ENCODE measurements around the gene CFAP74. TPM values are rescaled to one million over a fixed set of nuclear protein-coding genes. Genes with fewer than 3 reads are reported as not detected.
"Not testable (repeated sequence)": the region's sequence is repeated elsewhere in the genome, so short reads cannot be mapped to it uniquely, and the experiment has no call there.

Gene CFAP74
- total RNA-seq, 1 experiment from 2014 or later = not detected

DNA sequence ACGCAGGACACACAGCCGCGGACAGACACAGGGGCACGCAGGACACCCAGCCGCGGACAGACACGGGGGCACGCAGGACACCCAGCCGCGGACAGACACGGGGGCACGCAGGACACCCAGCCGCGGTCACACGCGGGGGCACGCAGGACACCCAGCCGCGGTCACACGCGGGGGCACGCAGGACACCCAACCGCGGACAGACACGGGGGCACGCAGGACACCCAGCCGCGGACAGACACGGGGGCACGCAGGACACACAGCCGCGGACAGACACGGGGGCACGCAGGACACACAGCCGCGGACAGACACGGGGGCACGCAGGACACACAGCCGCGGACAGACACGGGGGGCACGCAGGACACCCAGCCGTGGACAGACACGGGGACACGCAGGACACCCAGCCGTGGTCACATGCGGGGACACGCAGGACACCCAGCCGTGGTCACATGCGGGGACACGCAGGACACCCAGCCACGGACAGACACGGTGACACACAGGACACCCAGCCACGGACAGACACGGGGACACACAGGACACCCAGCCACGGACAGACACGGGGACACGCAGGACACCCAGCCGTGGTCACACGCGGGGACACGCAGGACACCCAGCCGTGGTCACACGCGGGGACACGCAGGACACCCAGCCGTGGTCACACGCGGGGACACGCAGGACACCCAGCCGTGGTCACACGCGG lies 21.8 kb downstream of the CFAP74 start:
- H3K36me3 ChIP-seq = not testable (repeated sequence)

DNA sequence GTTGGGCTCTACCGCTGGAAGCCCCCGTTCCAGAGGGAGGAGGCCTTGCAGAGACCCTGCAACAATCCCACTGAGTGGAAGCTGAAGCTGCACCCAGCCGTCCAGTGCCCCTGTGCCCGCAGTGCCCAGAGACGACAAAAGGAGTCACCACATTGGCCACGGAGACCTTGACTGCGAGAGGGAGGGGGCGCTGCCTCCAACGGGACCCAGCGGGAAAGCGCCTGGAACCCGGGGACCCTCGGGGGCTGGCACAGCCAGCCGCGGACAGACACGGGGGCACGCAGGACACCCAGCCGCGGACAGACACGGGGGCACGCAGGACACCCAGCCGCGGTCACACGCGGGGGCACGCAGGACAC lies 22.5 kb downstream of the CFAP74 start:
- H3K36me3 ChIP-seq = no peaks in the 10 kb centered on the region
- DNase-seq (ENCODE audit: low read depth in 1 of 2, low spot score in 2 of 2) = no peak
- H3K9me3 ChIP-seq (replicated peaks) = 0 out of 2 replicates have a peak, but pooled peaks cover 6% of the 10 kb centered on the region
- no peak overlapping the region for H3K4me3 ChIP-seq
- H3K27ac ChIP-seq = no peak overlapping the region
- H3K27me3 ChIP-seq (replicated peaks) = peaks cover 5% of the 10 kb centered on the region; the same call in 1 of the 2 replicates
- H3K4me1 ChIP-seq (replicated peaks) = no peaks in the 10 kb centered on the region

More for the DNA sequence above, 21.8 kb downstream of the CFAP74 start:
- not testable (repeated sequence) for DNase-seq (ENCODE audit: low read depth in 1 of 2, low spot score in 2 of 2); H3K4me1 ChIP-seq (replicated peaks); H3K9me3 ChIP-seq (replicated peaks); H3K27me3 ChIP-seq (replicated peaks); H3K27ac ChIP-seq; H3K4me3 ChIP-seq

DNA sequence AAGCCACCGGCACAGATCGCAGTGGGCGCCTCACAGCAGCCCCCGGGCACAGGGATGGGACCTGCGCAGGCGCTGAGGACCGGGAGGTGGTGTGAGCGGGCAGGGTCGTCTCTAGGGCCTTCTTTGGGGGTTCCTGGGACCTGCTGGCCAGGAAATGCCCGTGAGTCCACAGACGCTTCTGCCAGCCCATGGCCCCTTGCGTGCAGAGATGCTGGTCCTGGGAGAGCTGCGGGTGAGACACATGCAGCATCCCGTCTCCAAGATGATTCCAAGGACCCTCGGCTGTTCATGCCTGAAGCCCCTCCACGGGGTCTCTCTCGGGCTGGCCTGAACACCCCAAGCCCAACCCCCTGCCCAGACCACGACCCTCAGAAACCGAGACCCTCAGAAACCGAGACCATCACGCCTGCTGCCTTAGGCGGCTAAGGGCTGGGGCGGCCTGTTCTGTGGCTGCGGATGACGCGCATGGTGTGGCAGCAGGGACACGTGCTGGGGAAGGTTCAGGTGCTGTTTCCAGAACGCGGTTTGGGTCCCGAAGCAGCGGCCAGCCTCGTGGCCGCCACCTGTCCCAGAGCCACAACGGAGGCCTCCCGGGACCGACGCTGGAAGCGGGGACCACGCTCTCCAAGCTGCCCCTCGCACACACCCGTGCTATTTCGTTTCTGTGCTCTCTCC lies 23.0 kb downstream of the CFAP74 start:
- no peak overlapping the region for H3K27ac ChIP-seq
- no peak for DNase-seq (ENCODE audit: low read depth in 1 of 2, low spot score in 2 of 2)
- peaks cover 6% of the 10 kb centered on the region; the same call in 1 of the 2 replicates for H3K27me3 ChIP-seq (replicated peaks)
- no peak overlapping the region for H3K4me3 ChIP-seq
- H3K36me3 ChIP-seq = no peaks in the 10 kb centered on the region
- H3K4me1 ChIP-seq (replicated peaks) = no peaks in the 10 kb centered on the region
- H3K9me3 ChIP-seq (replicated peaks) = 0 out of 2 replicates have a peak, but pooled peaks cover 6% of the 10 kb centered on the region

DNA sequence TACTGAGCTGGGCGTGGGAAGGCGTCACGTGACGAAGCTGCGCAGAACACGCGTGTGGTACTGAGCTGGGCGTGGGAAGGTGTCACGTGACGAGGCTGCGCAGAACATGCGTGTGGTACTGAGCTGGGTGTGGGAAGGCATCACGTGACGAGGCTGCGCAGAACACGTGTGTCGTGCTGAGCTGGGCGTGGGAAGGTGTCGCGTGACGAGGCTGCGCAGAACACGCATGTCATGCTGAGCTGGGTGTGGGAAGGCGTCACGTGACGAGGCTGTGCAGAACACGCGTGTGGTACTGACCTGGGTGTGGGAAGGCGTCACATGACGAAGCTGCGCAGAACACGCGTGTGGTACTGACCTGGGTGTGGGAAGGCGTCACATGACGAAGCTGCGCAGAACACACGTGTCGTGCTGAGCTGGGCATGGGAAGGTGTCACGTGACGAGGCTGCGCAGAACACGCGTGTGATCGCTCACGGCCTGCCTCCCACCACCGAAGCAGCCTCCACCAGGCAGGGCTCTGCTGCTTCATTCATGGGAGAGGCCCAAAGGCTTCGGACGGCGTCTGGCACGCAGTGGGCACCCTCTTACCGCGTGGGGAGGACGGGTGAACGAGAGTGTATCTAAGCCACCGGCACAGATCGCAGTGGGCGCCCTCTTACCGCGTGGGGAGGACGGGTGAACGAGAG lies 24.0 kb downstream of the CFAP74 start:
- 0 out of 2 replicates have a peak, but pooled peaks cover 6% of the 10 kb centered on the region for H3K9me3 ChIP-seq (replicated peaks)
- H3K4me3 ChIP-seq = no peak overlapping the region
- H3K27ac ChIP-seq = no peak overlapping the region
- peaks cover 7% of the 10 kb centered on the region; the same call in 1 of the 2 replicates for H3K27me3 ChIP-seq (replicated peaks)
- DNase-seq (ENCODE audit: low read depth in 1 of 2, low spot score in 2 of 2) = no peak
- H3K36me3 ChIP-seq = no peaks in the 10 kb centered on the region
- H3K4me1 ChIP-seq (replicated peaks) = no peaks in the 10 kb centered on the region

DNA sequence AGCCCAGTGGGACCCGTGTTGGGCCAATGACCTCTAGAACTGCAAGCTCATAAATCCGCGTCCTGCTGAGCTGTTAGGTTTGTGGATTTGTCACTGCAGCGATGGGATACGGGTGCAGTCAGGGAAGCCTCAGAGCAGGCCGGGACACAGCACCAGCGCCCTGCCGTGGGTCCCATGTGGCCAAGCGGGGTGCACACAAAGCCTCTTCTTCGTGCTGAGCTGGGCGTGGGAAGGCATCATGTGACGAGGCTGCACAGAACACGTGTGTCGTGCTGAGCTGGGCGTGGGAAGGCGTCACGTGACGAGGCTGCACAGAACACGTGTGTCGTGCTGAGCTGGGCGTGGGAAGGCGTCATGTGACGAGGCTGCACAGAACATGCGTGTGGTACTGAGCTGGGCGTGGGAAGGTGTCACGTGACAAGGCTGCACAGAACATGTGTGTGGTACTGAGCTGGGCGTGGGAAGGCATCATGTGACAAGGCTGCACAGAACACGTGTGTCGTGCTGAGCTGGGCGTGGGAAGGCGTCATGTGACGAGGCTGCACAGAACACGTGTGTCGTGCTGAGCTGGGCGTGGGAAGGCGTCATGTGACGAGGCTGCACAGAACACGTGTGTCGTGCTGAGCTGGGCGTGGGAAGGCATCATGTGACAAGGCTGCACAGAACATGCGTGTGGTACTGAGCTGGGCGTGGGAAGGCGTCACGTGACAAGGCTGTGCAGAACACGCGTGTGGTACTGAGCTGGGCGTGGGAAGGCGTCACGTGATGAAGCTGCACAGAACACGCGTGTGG lies 24.7 kb downstream of the CFAP74 start:
- DNase-seq (ENCODE audit: low read depth in 1 of 2, low spot score in 2 of 2); H3K36me3 ChIP-seq: not testable (repeated sequence)

DNA sequence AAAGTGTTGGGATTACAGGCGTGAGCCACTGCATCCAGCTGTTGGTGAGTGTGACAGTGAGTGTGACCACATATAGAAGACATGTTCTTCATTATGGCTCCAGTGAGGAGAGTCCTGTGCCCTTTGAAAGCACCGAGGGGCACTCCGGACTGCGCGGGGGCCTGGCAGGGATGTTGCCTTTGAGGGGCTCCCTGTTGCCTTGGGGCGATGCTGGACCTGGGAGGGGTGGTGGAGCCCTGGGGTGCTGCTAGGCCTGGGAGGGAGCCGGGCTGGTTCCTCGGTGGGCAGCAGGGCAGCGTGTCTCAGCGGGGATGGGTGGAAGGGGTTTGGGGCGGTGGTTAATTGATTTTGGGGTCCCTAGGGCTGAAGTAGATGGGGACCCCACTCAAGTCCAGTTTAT lies 25.5 kb downstream of the CFAP74 start:
- Histone ChIP-seq H3K27me3 (replicated peaks) (peaks cover 7% of the 10 kb centered on the region; the same call in 1 of the 2 replicates), H3K9me3 (replicated peaks) (0 out of 2 replicates have a peak, but pooled peaks cover 6% of the 10 kb centered on the region), H3K4me3 (no peak overlapping the region), H3K4me1 (replicated peaks) (no peaks in the 10 kb centered on the region), H3K36me3 (no peaks in the 10 kb centered on the region), H3K27ac (no peak overlapping the region)
- no peak for DNase-seq (ENCODE audit: low read depth in 1 of 2, low spot score in 2 of 2)

More for the DNA sequence above, 24.7 kb downstream of the CFAP74 start:
- not testable (repeated sequence) for H3K4me3 ChIP-seq; H3K27me3 ChIP-seq (replicated peaks); H3K4me1 ChIP-seq (replicated peaks); H3K9me3 ChIP-seq (replicated peaks); H3K27ac ChIP-seq

DNA sequence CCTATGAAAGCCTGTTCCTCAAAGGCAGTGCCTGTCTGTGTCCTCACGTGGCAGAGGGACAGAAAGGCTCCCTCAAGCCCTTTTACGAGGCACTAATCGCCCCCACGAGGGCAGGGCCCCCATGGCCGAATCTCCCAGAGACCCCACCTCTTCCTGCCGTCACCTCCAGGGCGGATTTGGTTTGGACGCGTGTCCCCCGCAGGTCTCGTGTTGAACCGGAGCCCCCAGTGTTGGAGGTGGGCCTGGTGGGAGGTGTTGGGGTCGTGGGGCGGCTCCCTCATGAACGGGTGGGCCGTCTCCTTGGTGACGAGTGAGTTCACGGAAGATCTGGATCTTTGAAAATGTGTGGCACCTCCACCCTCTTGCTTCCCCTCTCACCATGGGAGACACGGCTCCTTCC lies 27.6 kb downstream of the CFAP74 start:
- Histone ChIP-seq H3K36me3 (no peaks in the 10 kb centered on the region), H3K27ac (no peak overlapping the region), H3K9me3 (replicated peaks) (0 out of 2 replicates have a peak, but pooled peaks cover 6% of the 10 kb centered on the region), H3K27me3 (replicated peaks) (peaks cover 7% of the 10 kb centered on the region; the same call in 1 of the 2 replicates), H3K4me3 (no peak overlapping the region), H3K4me1 (replicated peaks) (no peaks in the 10 kb centered on the region)
- DNase-seq (ENCODE audit: low read depth in 1 of 2, low spot score in 2 of 2) = no peak

DNA sequence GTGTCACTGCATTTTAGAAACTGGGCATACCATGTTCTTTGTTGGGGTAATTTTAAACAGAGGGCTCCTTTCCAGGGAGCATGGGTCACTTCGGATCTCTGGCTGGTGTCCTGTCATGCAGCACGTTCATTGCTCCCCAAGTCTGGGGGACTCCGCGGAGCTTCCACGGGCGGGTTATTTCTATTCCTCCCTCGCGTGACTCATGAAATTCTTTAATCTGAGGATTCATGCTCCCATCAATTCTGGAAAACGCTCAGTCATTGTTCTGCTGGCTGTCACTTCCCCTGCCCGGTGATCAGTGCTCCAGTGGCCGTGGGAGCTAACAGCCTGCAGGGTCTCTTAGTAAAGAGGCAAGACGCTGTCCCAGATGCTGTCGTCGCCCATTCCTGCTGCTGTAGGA lies 28.1 kb downstream of the CFAP74 start:
- Histone ChIP-seq H3K27me3 (replicated peaks) (peaks cover 7% of the 10 kb centered on the region; the same call in 1 of the 2 replicates), H3K27ac (no peak overlapping the region), H3K4me3 (no peak overlapping the region), H3K4me1 (replicated peaks) (no peaks in the 10 kb centered on the region), H3K36me3 (no peaks in the 10 kb centered on the region), H3K9me3 (replicated peaks) (0 out of 2 replicates have a peak, but pooled peaks cover under 1% of the 10 kb centered on the region)
- no peak for DNase-seq (ENCODE audit: low read depth in 1 of 2, low spot score in 2 of 2)

DNA sequence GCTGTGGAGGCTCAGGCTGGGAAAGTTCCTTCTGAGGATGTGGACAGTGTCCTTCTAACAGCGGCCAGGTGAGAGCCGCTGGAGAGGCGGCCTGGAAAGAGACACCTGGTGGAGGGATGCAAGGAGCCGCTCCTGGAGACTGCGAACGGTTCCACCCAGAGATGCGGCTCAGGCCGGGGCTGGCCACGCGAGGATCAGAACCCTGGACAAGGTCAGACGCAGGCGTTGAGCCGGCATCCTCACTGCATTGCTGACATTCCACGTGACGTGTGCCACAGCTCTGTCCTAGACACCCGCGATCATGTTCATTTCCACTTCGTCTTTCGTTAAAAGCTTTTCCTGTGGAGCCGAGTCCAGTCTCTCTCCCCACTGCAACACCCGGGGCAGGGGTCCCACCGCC lies 28.8 kb downstream of the CFAP74 start:
- Histone ChIP-seq H3K4me1 (replicated peaks) (no peaks in the 10 kb centered on the region), H3K27me3 (replicated peaks) (peaks cover 7% of the 10 kb centered on the region; the same call in 1 of the 2 replicates), H3K27ac (no peak overlapping the region), H3K4me3 (no peak overlapping the region), H3K36me3 (no peaks in the 10 kb centered on the region), H3K9me3 (replicated peaks) (no peaks in the 10 kb centered on the region)
- DNase-seq (ENCODE audit: low read depth in 1 of 2, low spot score in 2 of 2) = no peak

DNA sequence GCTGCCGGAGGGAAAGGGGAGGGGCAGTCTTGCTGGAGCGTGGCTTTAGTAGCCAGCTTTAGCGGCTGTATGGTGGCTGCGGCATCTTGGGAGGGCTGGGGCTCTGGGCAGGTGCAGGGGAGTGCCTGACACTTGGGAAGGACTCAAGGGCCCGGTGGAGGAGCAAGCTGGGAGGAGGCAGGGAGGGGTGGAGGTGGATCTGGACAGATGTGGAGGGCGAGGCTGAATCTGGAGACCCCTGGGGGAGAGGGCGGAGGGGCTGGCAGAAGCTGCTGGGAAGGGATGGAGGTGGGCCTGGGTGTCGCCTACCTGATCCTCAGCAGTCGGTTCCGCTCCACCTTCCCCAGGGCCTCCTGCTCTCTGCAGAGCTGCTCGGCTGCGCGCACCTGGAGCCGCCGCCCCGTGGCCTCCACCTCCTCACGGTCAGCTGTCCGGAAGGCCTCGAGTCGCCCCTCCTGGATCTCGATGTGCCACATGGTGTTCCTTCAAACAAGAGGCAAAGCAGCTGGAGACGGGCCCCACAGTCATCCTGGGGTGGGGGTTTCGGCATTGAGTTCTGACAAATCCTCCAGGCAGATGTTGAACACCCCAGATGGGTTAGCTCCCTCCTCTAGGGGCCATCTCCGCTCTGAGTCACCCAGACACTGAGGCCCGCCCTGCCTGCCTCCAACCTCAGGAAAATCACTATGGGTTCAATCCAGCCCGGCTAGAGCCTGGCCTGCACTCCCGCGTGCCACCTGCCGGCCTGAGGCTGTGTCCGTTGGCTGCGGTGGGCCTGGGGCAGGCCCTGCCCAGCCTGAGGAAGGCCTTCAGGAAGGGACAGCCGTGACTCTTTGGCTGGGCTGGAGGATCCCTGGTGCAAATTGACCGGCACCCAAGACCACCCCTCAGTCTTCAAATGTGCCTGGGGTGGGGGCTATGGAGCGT lies 29.6 kb downstream of the CFAP74 start:
- H3K36me3 ChIP-seq = no peaks in the 10 kb centered on the region
- H3K4me3 ChIP-seq = no peak overlapping the region
- H3K27ac ChIP-seq = no peak overlapping the region
- H3K4me1 ChIP-seq (replicated peaks) = no peaks in the 10 kb centered on the region
- H3K27me3 ChIP-seq (replicated peaks) = peaks cover 7% of the 10 kb centered on the region; the same call in 1 of the 2 replicates
- DNase-seq (ENCODE audit: low read depth in 1 of 2, low spot score in 2 of 2) = no peak
- H3K9me3 ChIP-seq (replicated peaks) = no peaks in the 10 kb centered on the region

DNA sequence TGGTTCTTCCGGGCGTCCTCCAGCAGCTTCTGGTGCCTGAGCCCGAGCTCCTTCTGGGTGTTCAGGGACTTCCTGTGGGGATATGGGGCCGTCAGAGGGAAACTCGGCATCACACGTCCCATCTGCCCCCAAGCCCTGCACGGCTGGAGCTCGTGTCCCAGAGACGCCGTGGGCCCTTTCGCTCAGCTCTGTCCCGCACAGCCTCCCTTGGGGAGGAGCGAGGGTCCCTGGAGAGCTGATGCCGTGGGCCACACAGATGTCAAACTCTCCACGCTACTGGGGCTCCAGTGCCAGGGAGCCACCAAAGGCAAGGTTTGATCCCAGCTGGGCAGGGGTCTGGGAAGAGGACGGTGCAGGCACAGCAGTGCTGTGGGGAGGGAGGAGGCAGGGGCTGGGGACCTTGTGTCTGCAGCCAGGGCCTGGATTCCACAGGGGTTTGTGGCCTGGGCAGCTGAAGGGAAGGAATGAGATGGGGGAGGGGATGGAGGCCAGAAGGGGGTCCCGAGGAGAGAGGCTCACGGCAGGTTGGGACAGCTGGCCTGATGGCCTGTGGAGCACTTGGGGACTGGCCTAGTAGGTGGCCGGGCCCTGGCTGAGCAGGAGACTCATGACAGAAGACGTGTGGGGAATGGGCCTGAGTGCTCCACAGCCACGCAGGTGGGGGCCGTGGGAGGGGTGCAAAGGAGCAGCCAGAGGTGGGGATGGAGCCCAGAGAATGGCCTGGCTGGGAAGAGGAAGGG lies 30.4 kb downstream of the CFAP74 start:
- Histone ChIP-seq H3K4me1 (replicated peaks) (no peaks in the 10 kb centered on the region), H3K9me3 (replicated peaks) (no peaks in the 10 kb centered on the region), H3K27ac (no peak overlapping the region), H3K27me3 (replicated peaks) (peaks cover 7% of the 10 kb centered on the region; the same call in 1 of the 2 replicates), H3K4me3 (no peak overlapping the region), H3K36me3 (no peaks in the 10 kb centered on the region)
- no peak for DNase-seq (ENCODE audit: low read depth in 1 of 2, low spot score in 2 of 2)

DNA sequence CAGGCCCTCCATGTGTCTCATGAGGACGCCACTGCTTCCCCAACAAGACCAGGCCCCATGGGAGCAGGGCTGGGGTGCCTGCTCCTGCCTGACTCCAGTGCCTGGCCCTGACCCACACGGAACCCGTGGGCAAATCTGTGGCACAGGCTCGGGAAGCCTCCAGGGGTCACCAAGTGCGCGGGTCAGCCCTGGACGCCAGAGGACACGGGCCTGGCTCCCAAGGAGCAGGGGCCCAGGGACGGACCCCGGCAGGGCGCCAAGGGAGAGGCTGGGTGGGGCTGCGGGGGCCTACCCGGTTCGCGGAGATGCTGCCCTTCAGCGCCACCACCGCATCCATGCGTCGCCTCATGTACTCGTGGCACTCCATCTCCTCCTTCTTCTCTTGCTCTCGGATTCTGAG lies 31.9 kb downstream of the CFAP74 start:
- Histone ChIP-seq H3K36me3 (no peaks in the 10 kb centered on the region), H3K27me3 (replicated peaks) (peaks cover 7% of the 10 kb centered on the region; the same call in 1 of the 2 replicates), H3K9me3 (replicated peaks) (no peaks in the 10 kb centered on the region), H3K27ac (no peak overlapping the region), H3K4me1 (replicated peaks) (no peaks in the 10 kb centered on the region), H3K4me3 (no peak overlapping the region)
- DNase-seq (ENCODE audit: low read depth in 1 of 2, low spot score in 2 of 2) = no peak

All from SJSA1 (cell line).